ENCODE measurements around the gene SPEF1. TPM values are rescaled to one million over a fixed set of nuclear protein-coding genes. Genes with fewer than 3 reads are reported as not detected.

The SPEF1 gene
- total and polyA plus RNA-seq, 2 of the 13 experiments (the other 11 are each of a cell fraction or from before 2014, with no cell fraction given), result 0.11 to 0.27 TPM

DNA sequence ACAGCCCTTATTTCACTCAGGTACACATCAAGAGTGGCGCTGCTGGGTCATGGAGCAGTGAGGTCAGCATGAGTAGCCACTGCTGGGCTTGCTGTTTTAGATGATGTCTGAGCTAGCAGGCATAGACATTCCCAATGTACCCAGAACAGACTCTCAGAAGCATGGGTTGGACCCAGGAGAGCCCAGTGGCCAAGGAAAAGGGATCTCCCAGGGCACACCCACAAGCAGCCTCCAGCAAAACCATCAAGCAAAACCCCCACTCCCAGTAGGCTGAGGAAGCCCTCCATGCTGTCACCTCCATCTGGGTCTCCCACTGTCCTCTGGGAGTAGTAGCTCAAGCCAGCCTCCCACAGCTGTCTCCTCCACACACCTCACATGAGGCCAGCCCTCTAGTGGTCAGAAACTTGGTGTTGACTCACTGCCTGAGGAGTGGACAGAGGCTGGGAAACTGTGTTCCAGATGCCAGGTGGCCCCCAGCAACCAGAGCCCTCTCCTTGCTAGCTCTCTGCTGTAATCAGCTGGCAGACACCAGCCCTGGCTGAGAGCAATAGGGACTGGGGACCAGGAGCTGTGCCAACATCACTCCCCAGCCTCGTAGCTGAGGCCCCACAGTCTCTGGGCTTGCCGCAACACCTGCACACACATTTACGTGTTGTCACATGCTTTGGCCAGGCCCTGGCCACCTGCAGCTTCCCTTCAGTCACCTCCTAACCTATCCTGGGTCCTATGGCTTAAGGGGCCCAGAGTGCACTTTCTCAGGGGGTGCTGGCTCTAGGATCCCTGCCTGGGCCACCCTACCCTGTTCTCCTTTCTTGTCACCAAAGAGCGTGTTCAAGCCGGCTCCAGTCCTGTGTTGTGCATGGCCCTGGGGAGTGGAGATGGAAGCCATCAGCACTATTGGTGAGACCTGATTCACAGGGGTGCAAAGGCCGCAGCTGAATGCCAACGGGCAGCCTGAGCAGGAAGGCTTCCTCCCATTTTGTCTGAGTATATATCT is 37.2 kb upstream of the SPEF1 start (continued):
- TF ChIP-seq, protein P1, sequence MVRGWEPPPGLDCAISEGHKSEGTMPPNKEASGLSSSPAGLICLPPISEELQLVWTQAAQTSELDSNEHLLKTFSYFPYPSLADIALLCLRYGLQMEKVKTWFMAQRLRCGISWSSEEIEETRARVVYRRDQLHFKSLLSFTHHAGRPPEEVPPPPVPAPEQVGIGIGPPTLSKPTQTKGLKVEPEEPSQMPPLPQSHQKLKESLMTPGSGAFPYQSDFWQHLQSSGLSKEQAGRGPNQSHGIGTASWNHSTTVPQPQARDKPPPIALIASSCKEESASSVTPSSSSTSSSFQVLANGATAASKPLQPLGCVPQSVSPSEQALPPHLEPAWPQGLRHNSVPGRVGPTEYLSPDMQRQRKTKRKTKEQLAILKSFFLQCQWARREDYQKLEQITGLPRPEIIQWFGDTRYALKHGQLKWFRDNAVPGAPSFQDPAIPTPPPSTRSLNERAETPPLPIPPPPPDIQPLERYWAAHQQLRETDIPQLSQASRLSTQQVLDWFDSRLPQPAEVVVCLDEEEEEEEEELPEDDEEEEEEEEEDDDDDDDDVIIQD (CRISPR knock-in tag; IDR thresholded peaks at IDR 0.05; ENCODE audit: low read depth), result peak; percentile 90
- TF ChIP-seq, protein P2, sequence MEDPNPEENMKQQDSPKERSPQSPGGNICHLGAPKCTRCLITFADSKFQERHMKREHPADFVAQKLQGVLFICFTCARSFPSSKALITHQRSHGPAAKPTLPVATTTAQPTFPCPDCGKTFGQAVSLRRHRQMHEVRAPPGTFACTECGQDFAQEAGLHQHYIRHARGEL (CRISPR knock-in tag; IDR thresholded peaks at IDR 0.05), result no peak
- peak; percentile 96; the same call in 1 of the 2 replicates for TF ChIP-seq ZNF614 (CRISPR knock-in tag; IDR thresholded peaks at IDR 0.05; ENCODE audit: borderline replicate concordance)
- TF ChIP-seq, protein P3, sequence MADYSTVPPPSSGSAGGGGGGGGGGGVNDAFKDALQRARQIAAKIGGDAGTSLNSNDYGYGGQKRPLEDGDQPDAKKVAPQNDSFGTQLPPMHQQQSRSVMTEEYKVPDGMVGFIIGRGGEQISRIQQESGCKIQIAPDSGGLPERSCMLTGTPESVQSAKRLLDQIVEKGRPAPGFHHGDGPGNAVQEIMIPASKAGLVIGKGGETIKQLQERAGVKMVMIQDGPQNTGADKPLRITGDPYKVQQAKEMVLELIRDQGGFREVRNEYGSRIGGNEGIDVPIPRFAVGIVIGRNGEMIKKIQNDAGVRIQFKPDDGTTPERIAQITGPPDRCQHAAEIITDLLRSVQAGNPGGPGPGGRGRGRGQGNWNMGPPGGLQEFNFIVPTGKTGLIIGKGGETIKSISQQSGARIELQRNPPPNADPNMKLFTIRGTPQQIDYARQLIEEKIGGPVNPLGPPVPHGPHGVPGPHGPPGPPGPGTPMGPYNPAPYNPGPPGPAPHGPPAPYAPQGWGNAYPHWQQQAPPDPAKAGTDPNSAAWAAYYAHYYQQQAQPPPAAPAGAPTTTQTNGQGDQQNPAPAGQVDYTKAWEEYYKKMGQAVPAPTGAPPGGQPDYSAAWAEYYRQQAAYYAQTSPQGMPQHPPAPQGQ (CRISPR knock-in tag; IDR thresholded peaks at IDR 0.05; ENCODE audit: borderline replicate concordance), result no peak
- TF ChIP-seq MLLT10 (CRISPR knock-in tag; IDR thresholded peaks at IDR 0.05), result no peak
- TF ChIP-seq HOXA7 (CRISPR knock-in tag; IDR thresholded peaks at IDR 0.05), result no peak
- TF ChIP-seq NR1H2 (CRISPR knock-in tag; IDR thresholded peaks at IDR 0.05; ENCODE audit: borderline replicate concordance, low read depth), result peak; percentile 41; the same call in 1 of the 2 replicates
- no peak for TF ChIP-seq ZNF282 (IDR thresholded peaks at IDR 0.05; ENCODE audit: partially characterized antibody)
- TF ChIP-seq, protein P4, sequence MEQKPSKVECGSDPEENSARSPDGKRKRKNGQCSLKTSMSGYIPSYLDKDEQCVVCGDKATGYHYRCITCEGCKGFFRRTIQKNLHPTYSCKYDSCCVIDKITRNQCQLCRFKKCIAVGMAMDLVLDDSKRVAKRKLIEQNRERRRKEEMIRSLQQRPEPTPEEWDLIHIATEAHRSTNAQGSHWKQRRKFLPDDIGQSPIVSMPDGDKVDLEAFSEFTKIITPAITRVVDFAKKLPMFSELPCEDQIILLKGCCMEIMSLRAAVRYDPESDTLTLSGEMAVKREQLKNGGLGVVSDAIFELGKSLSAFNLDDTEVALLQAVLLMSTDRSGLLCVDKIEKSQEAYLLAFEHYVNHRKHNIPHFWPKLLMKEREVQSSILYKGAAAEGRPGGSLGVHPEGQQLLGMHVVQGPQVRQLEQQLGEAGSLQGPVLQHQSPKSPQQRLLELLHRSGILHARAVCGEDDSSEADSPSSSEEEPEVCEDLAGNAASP (CRISPR knock-in tag; IDR thresholded peaks at IDR 0.05; ENCODE audit: borderline replicate concordance), result peak; percentile 78; the same call in 1 of the 2 replicates
- TF ChIP-seq NFYC (CRISPR knock-in tag; IDR thresholded peaks at IDR 0.05), result peak; percentile 14; the same call in 1 of the 2 replicates
- TF ChIP-seq, protein P5, sequence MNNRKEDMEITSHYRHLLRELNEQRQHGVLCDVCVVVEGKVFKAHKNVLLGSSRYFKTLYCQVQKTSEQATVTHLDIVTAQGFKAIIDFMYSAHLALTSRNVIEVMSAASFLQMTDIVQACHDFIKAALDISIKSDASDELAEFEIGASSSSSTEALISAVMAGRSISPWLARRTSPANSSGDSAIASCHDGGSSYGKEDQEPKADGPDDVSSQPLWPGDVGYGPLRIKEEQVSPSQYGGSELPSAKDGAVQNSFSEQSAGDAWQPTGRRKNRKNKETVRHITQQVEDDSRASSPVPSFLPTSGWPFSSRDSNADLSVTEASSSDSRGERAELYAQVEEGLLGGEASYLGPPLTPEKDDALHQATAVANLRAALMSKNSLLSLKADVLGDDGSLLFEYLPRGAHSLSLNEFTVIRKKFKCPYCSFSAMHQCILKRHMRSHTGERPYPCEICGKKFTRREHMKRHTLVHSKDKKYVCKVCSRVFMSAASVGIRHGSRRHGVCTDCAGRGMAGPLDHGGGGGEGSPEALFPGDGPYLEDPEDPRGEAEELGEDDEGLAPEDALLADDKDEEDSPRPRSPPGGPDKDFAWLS (CRISPR knock-in tag; IDR thresholded peaks at IDR 0.05; ENCODE audit: borderline replicate concordance), result no peak; the same call in 1 of the 2 replicates
- peak; percentile 66 for TF ChIP-seq PTBP1 (IDR thresholded peaks at IDR 0.05; ENCODE audit: low read depth, low read length, poor library complexity, severe bottlenecking)
- TF ChIP-seq, protein P6, sequence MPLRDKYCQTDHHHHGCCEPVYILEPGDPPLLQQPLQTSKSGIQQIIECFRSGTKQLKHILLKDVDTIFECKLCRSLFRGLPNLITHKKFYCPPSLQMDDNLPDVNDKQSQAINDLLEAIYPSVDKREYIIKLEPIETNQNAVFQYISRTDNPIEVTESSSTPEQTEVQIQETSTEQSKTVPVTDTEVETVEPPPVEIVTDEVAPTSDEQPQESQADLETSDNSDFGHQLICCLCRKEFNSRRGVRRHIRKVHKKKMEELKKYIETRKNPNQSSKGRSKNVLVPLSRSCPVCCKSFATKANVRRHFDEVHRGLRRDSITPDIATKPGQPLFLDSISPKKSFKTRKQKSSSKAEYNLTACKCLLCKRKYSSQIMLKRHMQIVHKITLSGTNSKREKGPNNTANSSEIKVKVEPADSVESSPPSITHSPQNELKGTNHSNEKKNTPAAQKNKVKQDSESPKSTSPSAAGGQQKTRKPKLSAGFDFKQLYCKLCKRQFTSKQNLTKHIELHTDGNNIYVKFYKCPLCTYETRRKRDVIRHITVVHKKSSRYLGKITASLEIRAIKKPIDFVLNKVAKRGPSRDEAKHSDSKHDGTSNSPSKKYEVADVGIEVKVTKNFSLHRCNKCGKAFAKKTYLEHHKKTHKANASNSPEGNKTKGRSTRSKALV (CRISPR knock-in tag; IDR thresholded peaks at IDR 0.05), result no peak
